Measurements from ENCODE around the gene ELOVL4.
A peak's percentile ranks its signal among the peaks of the same experiment; 100 is the strongest.

Gene ELOVL4

GRCh38 chr6:79947191-79948186, at the start of gene ELOVL4:
ELOVL4 (minus strand) TSS chr6:79947553; CDS start chr6:79947279, 274 bp downstream.
- DNase-seq (ENCODE audit: low read depth, low spot score), result peak; percentile 25

GRCh38 chr6:79993911-79994309, 46.6 kb upstream of the ELOVL4 start:
- DNase-seq (ENCODE audit: low read depth, low spot score), result no peak

- DNase-seq (ENCODE audit: low read depth, low spot score), result no peak
These were observed 45.9 kb upstream of the ELOVL4 start for GRCh38 chr6:79993012-79993910.

GRCh38 chr6:79989641-79990040, 42.3 kb upstream of the ELOVL4 start:
- no peak for DNase-seq (ENCODE audit: low read depth, low spot score)

GRCh38 chr6:79985128-79985527, 37.8 kb upstream of the ELOVL4 start:
- DNase-seq (ENCODE audit: low read depth, low spot score), result no peak

- DNase-seq (ENCODE audit: low read depth, low spot score), result no peak
These were observed 36.9 kb upstream of the ELOVL4 start for GRCh38 chr6:79984261-79984660.

- no peak for DNase-seq (ENCODE audit: low read depth, low spot score)
These were observed 34.3 kb upstream of the ELOVL4 start for GRCh38 chr6:79981652-79982051.

- DNase-seq (ENCODE audit: low read depth, low spot score), result no peak
These were observed 23.8 kb upstream of the ELOVL4 start for GRCh38 chr6:79971193-79971592.

GRCh38 chr6:79969784-79970183, 22.4 kb upstream of the ELOVL4 start:
- no peak for DNase-seq (ENCODE audit: low read depth, low spot score)

GRCh38 chr6:79967178-79967577, 19.8 kb upstream of the ELOVL4 start:
- no peak for DNase-seq (ENCODE audit: low read depth, low spot score)

GRCh38 chr6:79964607-79965081, 17.3 kb upstream of the ELOVL4 start:
- no peak for DNase-seq (ENCODE audit: low read depth, low spot score)

GRCh38 chr6:79954849-79955248, 7.5 kb upstream of the ELOVL4 start:
- no peak for DNase-seq (ENCODE audit: low read depth, low spot score)

- DNase-seq (ENCODE audit: low read depth, low spot score), result no peak
These were observed 1.9 kb upstream of the ELOVL4 start for GRCh38 chr6:79949233-79949632.

GRCh38 chr6:79946272-79947190, 822 bp downstream of the ELOVL4 start:
- no peak for DNase-seq (ENCODE audit: low read depth, low spot score)

- no peak for DNase-seq (ENCODE audit: low read depth, low spot score)
These were observed 4.2 kb downstream of the ELOVL4 start for GRCh38 chr6:79943133-79943532.

GRCh38 chr6:79941489-79942151, 5.7 kb downstream of the ELOVL4 start:
- DNase-seq (ENCODE audit: low read depth, low spot score), result no peak

GRCh38 chr6:79928478-79928998, 18.8 kb downstream of the ELOVL4 start:
- DNase-seq (ENCODE audit: low read depth, low spot score), result no peak

- DNase-seq (ENCODE audit: low read depth, low spot score), result no peak
These were observed 19.6 kb downstream of the ELOVL4 start for GRCh38 chr6:79927758-79928157.

GRCh38 chr6:79923270-79923669, 24.1 kb downstream of the ELOVL4 start:
- DNase-seq (ENCODE audit: low read depth, low spot score), result no peak

GRCh38 chr6:79922018-79922417, 25.3 kb downstream of the ELOVL4 start:
- DNase-seq (ENCODE audit: low read depth, low spot score), result no peak
